Epithelial cell of esophagus (primary cell): Measurements from ENCODE around the gene TGOLN2.

Source experiments
- DNase-seq: peaks from one replicate; pipeline ENCODE4 v3.0.0; 2010; ENCODE audit warnings: low read depth
- H3K4me3 ChIP-seq: 2 replicates; pipeline ENCODE4 v1.5.1; 2011; ENCODE audit warnings: mild to moderate bottlenecking, low read length, control low read depth
- CTCF ChIP-seq: IDR thresholded peaks from 2 replicates; pipeline ENCODE4 v1.5.1; 2011; ENCODE audit warnings: low read depth, mild to moderate bottlenecking, low read length, control low read depth, inconsistent platforms; ENCODE audit not compliant: insufficient read depth; ENCODE audit errors: missing control alignments

Gene TGOLN2

DNA sequence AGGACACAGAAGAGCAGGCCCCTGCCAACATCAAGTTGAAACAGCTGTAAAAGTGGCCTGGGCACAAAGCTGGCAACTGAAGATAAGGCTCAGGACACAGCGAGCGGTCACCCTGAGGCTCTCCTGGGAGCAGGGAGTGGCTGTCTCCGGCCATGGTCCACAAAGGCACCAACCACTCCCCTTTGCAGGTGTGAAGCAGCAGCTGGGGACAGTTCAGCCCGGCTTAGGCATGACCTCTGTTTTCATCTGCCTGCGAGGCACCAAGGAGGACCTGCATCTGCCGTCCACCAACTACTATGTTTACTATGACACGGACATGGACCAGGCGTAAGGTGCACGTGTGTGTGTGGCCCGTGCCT lies 12.9 kb downstream of the TGOLN2 start:
- TF ChIP-seq CTCF: no peak
- H3K4me3 ChIP-seq: no peak overlapping the region
- no peak for DNase-seq

- peak; percentile 92 for DNase-seq
- H3K4me3 ChIP-seq: no peak overlapping the region
- no peak for TF ChIP-seq CTCF
Measured at GRCh38 chr2:85312404-85312803, 15.4 kb downstream of the TGOLN2 start.

DNA sequence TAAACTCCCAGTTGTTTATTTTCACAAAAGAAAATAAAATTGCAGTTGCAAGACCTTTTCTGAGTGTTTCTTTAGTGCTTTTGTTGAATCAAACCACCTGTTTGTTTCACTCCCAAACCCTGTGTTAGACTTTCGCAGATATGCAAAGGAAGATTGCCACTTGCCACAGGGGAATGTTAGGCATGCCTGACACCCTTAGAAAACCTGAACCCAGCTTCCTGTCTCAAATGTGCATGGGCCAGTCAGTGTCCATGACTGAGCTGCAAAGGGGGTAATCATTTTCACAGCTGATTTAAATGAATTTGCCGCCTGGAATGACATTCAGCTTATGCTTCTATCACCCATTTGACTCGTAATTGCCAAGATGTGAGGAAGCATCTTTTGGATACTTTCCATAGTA lies 17.5 kb downstream of the TGOLN2 start:
- no peak for TF ChIP-seq CTCF
- no peak for DNase-seq
- H3K4me3 ChIP-seq: no peak overlapping the region

- no peak for DNase-seq
- TF ChIP-seq CTCF: no peak
- H3K4me3 ChIP-seq: no peak overlapping the region
Measured at GRCh38 chr2:85309699-85310321, 18.0 kb downstream of the TGOLN2 start.

DNA sequence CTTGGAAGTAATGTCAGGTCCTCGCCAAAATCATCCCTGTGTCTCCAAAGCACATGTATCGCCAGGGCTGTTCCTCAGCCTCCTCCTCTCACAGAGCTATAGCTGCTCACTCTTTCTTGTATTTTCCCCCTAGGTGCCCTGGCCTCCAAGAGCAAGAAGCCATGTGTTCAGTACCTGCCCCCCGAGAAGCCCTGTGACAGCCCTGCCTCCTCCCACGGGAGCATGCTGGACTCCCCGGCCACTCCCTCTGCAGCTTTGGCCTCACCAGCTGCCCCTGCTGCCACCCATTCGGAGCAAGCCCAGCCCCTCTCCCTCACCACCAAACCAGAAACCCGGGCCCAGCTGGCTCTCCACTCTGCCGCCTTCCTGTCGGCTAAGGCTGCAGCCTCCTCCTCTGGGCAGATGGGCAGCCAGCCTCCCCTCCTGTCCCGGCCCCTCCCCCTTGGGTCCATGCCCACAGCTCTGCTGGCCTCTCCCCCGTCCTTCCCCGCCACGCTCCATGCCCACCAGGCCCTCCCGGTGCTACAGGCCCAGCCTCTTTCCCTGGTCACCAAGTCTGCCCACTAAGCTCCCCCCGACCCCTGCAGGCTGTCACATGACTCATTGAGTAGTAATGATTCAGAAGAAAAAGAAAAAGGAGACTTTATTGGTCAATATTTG lies 18.8 kb downstream of the TGOLN2 start:
- TF ChIP-seq CTCF: no peak
- H3K4me3 ChIP-seq: no peak overlapping the region
- DNase-seq: no peak

DNA sequence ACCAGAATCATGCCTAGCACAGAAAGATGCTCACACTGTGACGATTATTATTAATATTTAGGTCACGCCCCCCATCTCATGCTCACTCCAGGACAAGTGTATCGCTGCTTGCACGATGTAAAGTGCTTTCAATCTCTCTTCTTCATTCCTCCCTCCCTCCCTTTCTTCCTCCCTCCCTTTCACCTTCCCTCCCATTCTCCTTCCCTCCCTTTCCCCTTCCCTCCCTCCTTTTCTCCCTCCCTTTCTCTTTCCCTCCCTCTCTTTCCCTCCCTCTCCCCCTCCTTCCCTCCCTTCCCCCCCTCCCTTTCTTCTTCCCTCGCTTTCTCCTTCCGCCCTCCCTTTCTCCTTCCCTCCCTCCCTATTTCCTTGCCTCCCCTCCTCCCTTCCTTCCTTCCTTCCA lies 19.6 kb downstream of the TGOLN2 start:
- DNase-seq: no peak
- TF ChIP-seq CTCF: no peak
- H3K4me3 ChIP-seq: no peak overlapping the region

GRCh38 chr2:85307527-85307897 lies 20.3 kb downstream of the TGOLN2 start:
- no peak overlapping the region for H3K4me3 ChIP-seq
- TF ChIP-seq CTCF: no peak
- DNase-seq: no peak
